DND-41 (cell line): Measurements from ENCODE around the gene ICA1.

Experiments used
- ATAC-seq: fragments of 200-7000 bp; cut with Tn5 transposase; 3 replicates; pipeline ENCODE4 v1.9.1; 2021; ENCODE audit warnings: low read depth; ENCODE audit not compliant: insufficient read depth
- DNase-seq: peaks from one replicate; pipeline ENCODE4 v3.0.0-alpha.2; 2020
- H2AFZ ChIP-seq: 2 replicates; pipeline ENCODE4 v1.6.0; 2012; ENCODE audit warnings: low read depth, low read length
- H3K27ac ChIP-seq: 2 replicates; pipeline ENCODE4 v1.5.1; 2012; ENCODE audit warnings: low read length, inconsistent platforms
- H3K27me3 ChIP-seq: fragments of 200-600 bp; sonication (generic); 2 replicates; pipeline ENCODE4 v1.6.0; 2012; ENCODE audit warnings: low read length, mild to moderate bottlenecking, inconsistent platforms; ENCODE audit not compliant: insufficient read depth, poor library complexity
- H3K36me3 ChIP-seq: 2 replicates; pipeline ENCODE4 v1.5.1; 2012; ENCODE audit warnings: low read length, inconsistent platforms; ENCODE audit not compliant: insufficient read depth
- H3K4me1 ChIP-seq: 2 replicates; pipeline ENCODE4 v1.5.1; 2012; ENCODE audit warnings: mild to moderate bottlenecking, low read length; ENCODE audit not compliant: insufficient read depth
- H3K4me2 ChIP-seq: 2 replicates; pipeline ENCODE4 v1.6.0; 2012; ENCODE audit warnings: mild to moderate bottlenecking, moderate library complexity, low read length, inconsistent platforms; ENCODE audit not compliant: insufficient read depth
- H3K4me3 ChIP-seq, 2 experiments: fragments of 200-600 bp in 1 of 2; shearing (Covaris generic) in 1 of 2; 2 replicates each; pipeline ENCODE4 v1.5.1; 2012 to 2016; ENCODE audit warnings: inconsistent platforms in 2 of 2, low read length in 2 of 2, mild to moderate bottlenecking in 2 of 2, low read depth in 1 of 2, moderate library complexity in 1 of 2
- H3K79me2 ChIP-seq: 2 replicates; pipeline ENCODE4 v1.6.0; 2012; ENCODE audit warnings: low read length, inconsistent platforms; ENCODE audit not compliant: insufficient read depth
- H3K9ac ChIP-seq: 2 replicates; pipeline ENCODE4 v1.6.0; 2012; ENCODE audit warnings: low read depth, mild to moderate bottlenecking, inconsistent platforms, low read length, moderate library complexity
- H3K9me3 ChIP-seq: 2 replicates; pipeline ENCODE4 v1.5.1; 2012; ENCODE audit warnings: low read length, moderate library complexity, mild to moderate bottlenecking, inconsistent platforms; ENCODE audit not compliant: insufficient read depth, severe bottlenecking
- H4K20me1 ChIP-seq: 2 replicates; pipeline ENCODE4 v1.6.0; 2012; ENCODE audit warnings: low read length; ENCODE audit not compliant: insufficient read depth
- EZH2 ChIP-seq: IDR thresholded peaks from 3 replicates; pipeline ENCODE4 v1.6.1; 2012; ENCODE audit warnings: borderline replicate concordance, low read depth, mild to moderate bottlenecking, moderate library complexity, low read length, inconsistent platforms; ENCODE audit not compliant: severe bottlenecking
- TF ChIP-seq, protein P1 (sequence below): IDR thresholded peaks from 2 replicates; pipeline ENCODE4 v1.5.1; 2012; ENCODE audit warnings: borderline replicate concordance, low read length, moderate library complexity, mild to moderate bottlenecking; ENCODE audit not compliant: poor library complexity, severe bottlenecking; ENCODE audit errors: extremely low read depth

ICA1 gene

GRCh38 chr7:8125680-8126444 is 136.1 kb downstream of the ICA1 start:
- Histone ChIP-seq H2AFZ (peak overlapping the region; percentile 80), H3K36me3 (no peaks in the 10 kb centered on the region), H3K4me3 (peak overlapping the region in 1 of 2 experiments; percentile 41; a peak in 2 of 4 replicates), H3K4me2 (peak overlapping the region; percentile 57), H3K27ac (peak overlapping the region; percentile 84), H3K27me3 (no peaks in the 10 kb centered on the region), H3K9ac (peak overlapping the region; percentile 37), H3K9me3 (no peaks in the 10 kb centered on the region), H3K79me2 (no peaks in the 10 kb centered on the region), H3K4me1 (peaks cover 35% of the 10 kb centered on the region), H4K20me1 (no peaks in the 10 kb centered on the region)
- TF ChIP-seq, protein P1, sequence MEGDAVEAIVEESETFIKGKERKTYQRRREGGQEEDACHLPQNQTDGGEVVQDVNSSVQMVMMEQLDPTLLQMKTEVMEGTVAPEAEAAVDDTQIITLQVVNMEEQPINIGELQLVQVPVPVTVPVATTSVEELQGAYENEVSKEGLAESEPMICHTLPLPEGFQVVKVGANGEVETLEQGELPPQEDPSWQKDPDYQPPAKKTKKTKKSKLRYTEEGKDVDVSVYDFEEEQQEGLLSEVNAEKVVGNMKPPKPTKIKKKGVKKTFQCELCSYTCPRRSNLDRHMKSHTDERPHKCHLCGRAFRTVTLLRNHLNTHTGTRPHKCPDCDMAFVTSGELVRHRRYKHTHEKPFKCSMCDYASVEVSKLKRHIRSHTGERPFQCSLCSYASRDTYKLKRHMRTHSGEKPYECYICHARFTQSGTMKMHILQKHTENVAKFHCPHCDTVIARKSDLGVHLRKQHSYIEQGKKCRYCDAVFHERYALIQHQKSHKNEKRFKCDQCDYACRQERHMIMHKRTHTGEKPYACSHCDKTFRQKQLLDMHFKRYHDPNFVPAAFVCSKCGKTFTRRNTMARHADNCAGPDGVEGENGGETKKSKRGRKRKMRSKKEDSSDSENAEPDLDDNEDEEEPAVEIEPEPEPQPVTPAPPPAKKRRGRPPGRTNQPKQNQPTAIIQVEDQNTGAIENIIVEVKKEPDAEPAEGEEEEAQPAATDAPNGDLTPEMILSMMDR, result peak; percentile 51
- TF ChIP-seq EZH2, result no peak
- ATAC-seq, result peak; percentile 99
- DNase-seq, result peak; percentile 81

DNA sequence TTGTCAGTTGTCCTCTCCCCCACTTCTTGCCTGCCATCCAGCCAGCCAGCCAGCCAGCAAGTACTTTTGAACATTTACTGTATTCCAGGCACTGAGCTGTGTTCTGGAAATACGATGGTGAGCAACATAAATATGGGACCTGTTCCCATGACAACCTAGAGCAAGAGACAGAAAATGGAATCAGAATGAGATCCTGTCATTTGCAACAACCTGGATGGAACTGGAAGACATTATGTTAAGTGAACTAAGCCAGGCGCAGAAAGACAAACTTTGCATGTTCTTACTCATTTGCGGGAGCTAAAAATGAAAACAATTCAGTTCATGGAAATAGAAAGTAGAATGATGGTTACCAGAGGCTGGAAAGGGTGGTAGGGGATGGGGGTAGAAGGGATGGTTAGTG is 140.7 kb downstream of the ICA1 start:
- no peaks in the 10 kb centered on the region for H3K36me3 ChIP-seq
- H4K20me1 ChIP-seq, result no peaks in the 10 kb centered on the region
- H3K4me2 ChIP-seq, result no peak overlapping the region
- H3K27me3 ChIP-seq, result no peaks in the 10 kb centered on the region
- H3K27ac ChIP-seq, result no peak overlapping the region
- TF ChIP-seq EZH2, result no peak
- TF ChIP-seq, protein P1, result no peak
- no peak overlapping the region for H3K4me3 ChIP-seq
- no peaks in the 10 kb centered on the region for H3K9me3 ChIP-seq
- DNase-seq, result no peak
- H3K9ac ChIP-seq, result no peak overlapping the region
- ATAC-seq, result no peak
- H2AFZ ChIP-seq, result no peak overlapping the region
- H3K79me2 ChIP-seq, result no peaks in the 10 kb centered on the region
- peaks cover 18% of the 10 kb centered on the region for H3K4me1 ChIP-seq

- no peak overlapping the region for H3K27ac ChIP-seq
- no peaks in the 10 kb centered on the region for H3K27me3 ChIP-seq
- no peaks in the 10 kb centered on the region for H4K20me1 ChIP-seq
- no peak overlapping the region for H2AFZ ChIP-seq
- no peaks in the 10 kb centered on the region for H3K79me2 ChIP-seq
- ATAC-seq (no peak), DNase-seq (no peak)
- no peak overlapping the region for H3K4me3 ChIP-seq
- H3K9ac ChIP-seq, result no peak overlapping the region
- H3K36me3 ChIP-seq, result no peaks in the 10 kb centered on the region
- no peak for TF ChIP-seq EZH2
- TF ChIP-seq, protein P1, result no peak
- H3K9me3 ChIP-seq, result no peaks in the 10 kb centered on the region
- peaks cover 18% of the 10 kb centered on the region for H3K4me1 ChIP-seq
- no peak overlapping the region for H3K4me2 ChIP-seq
These were observed 141.4 kb downstream of the ICA1 start for GRCh38 chr7:8120390-8121058.
